Osteoblast (primary cell): ENCODE measurements around the gene RAB31. TPM values are rescaled to one million over a fixed set of nuclear protein-coding genes. Genes with fewer than 3 reads are reported as not detected.

Source experiments
- DNase-seq: peaks from one replicate; pipeline ENCODE4 v3.0.0; 2011; ENCODE audit warnings: low spot score, mixed read lengths; ENCODE audit not compliant: insufficient read length; ENCODE audit errors: missing footprints
- H2AFZ ChIP-seq: 2 replicates; pipeline ENCODE4 v1.6.0; 2011; ENCODE audit warnings: mild to moderate bottlenecking, low read length
- H3K27ac ChIP-seq: 2 replicates; pipeline ENCODE4 v1.5.1; 2011; ENCODE audit warnings: mild to moderate bottlenecking, low read depth, low read length, moderate library complexity
- H3K27me3 ChIP-seq: 2 replicates; pipeline ENCODE4 v1.6.0; 2012; ENCODE audit warnings: mild to moderate bottlenecking, control low read depth, inconsistent platforms, low read length, moderate library complexity; ENCODE audit not compliant: insufficient read depth
- H3K36me3 ChIP-seq: 2 replicates; pipeline ENCODE4 v1.5.1; 2011; ENCODE audit warnings: mild to moderate bottlenecking, low read length, control low read depth, moderate library complexity; ENCODE audit not compliant: insufficient read depth
- H3K4me1 ChIP-seq: 2 replicates; pipeline ENCODE4 v1.5.1; 2011; ENCODE audit warnings: mild to moderate bottlenecking, low read length, control low read depth, moderate library complexity; ENCODE audit not compliant: insufficient read depth
- H3K4me2 ChIP-seq: 2 replicates; pipeline ENCODE4 v1.6.0; 2011; ENCODE audit warnings: mild to moderate bottlenecking, low read length; ENCODE audit not compliant: insufficient read depth
- H3K4me3 ChIP-seq: fragments of 200-600 bp; sonication (generic); 3 replicates; pipeline ENCODE4 v1.5.1; 2012; ENCODE audit warnings: mild to moderate bottlenecking, low read length, inconsistent platforms; ENCODE audit not compliant: insufficient read depth
- H3K79me2 ChIP-seq: 2 replicates; pipeline ENCODE4 v1.6.0; 2012; ENCODE audit warnings: mild to moderate bottlenecking, low read length, control low read depth, inconsistent platforms; ENCODE audit not compliant: insufficient read depth
- H3K9me3 ChIP-seq: 2 replicates; pipeline ENCODE4 v1.5.1; 2011; ENCODE audit warnings: low read depth, low read length, control low read depth
- H4K20me1 ChIP-seq: 2 replicates; pipeline ENCODE4 v1.6.0; 2012; ENCODE audit warnings: mild to moderate bottlenecking, low read length, control low read depth; ENCODE audit not compliant: insufficient read depth
- CTCF ChIP-seq: IDR thresholded peaks from 2 replicates; pipeline ENCODE4 v1.5.1; 2011; ENCODE audit warnings: mild to moderate bottlenecking, low read depth, low read length, moderate library complexity; ENCODE audit errors: extremely low read depth
- total RNA-seq: library from RNA; depleted of rRNA; stranded (reverse); fragments of >200 nt; gene quantifications from 2 replicates; pipeline ENCODE4 v1.2.3, GENCODE V29; 2012

Gene RAB31
- total RNA-seq, 1 donor, result 120 TPM

- Histone ChIP-seq H3K9me3 (no peaks in the 10 kb centered on the region), H3K36me3 (no peaks in the 10 kb centered on the region), H3K4me3 (no peak overlapping the region), H3K4me1 (peaks cover 28% of the 10 kb centered on the region), H2AFZ (no peak overlapping the region), H4K20me1 (no peaks in the 10 kb centered on the region), H3K27ac (peak overlapping the region; percentile 48), H3K79me2 (peaks cover 21% of the 10 kb centered on the region), H3K4me2 (peak overlapping the region; percentile 21), H3K27me3 (no peaks in the 10 kb centered on the region)
- no peak for TF ChIP-seq CTCF
- no peak for DNase-seq
These were observed 95.1 kb downstream of the RAB31 start for GRCh38 chr18:9803063-9803697.

DNA sequence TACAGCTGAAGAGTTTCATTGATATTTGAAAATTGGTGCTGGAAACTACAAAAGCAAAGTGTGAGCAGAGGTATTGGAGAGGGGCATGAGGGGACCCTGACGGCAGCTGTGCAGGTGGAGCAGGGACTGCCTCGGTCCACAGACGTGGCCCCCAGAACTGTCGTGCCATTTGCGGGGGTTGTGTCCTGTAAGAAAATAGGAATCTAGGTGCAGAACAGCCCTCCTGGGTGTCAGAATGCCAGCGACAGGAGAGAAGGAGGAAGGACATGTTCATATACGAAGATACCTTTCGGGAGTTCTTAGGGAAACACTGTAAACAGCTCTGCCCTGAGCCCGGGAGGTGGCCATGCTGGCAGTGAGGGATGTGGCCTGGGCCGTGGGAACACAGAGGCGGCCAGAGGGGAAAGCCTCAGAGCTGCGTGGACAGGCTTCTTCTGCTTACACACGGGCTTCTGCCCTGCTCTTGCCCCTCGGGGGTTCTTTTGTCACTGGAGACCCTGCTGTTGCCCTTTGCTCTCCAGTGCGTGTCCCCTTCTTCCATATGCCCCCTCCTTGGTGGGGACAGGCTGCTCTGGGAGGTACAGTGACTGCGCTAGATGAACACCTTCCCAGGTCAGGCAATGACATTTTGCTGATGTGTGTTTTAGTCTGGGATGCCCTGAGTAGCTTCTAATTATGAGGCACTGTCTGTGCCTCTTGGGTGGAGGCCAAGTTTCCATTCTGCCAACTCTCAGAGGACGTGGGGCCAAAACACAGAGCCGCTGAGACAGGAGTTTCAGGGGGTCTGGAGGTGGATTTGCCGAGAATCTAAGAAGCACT, 95.8 kb downstream of the RAB31 start:
- no peaks in the 10 kb centered on the region for H3K9me3 ChIP-seq
- DNase-seq, result no peak
- TF ChIP-seq CTCF, result no peak
- peaks cover 36% of the 10 kb centered on the region for H3K4me1 ChIP-seq
- no peaks in the 10 kb centered on the region for H4K20me1 ChIP-seq
- peak overlapping the region; percentile 48 for H3K27ac ChIP-seq
- H3K4me3 ChIP-seq, result no peak overlapping the region
- H3K4me2 ChIP-seq, result no peak overlapping the region
- no peaks in the 10 kb centered on the region for H3K36me3 ChIP-seq
- no peak overlapping the region for H2AFZ ChIP-seq
- peaks cover 23% of the 10 kb centered on the region for H3K79me2 ChIP-seq
- H3K27me3 ChIP-seq, result no peaks in the 10 kb centered on the region

GRCh38 chr18:9804517-9805104, 96.5 kb downstream of the RAB31 start:
- DNase-seq, result no peak
- Histone ChIP-seq H3K27me3 (no peaks in the 10 kb centered on the region), H2AFZ (no peak overlapping the region), H3K4me1 (peaks cover 38% of the 10 kb centered on the region), H3K4me3 (no peak overlapping the region), H3K27ac (no peak overlapping the region), H3K36me3 (no peaks in the 10 kb centered on the region), H4K20me1 (no peaks in the 10 kb centered on the region), H3K4me2 (no peak overlapping the region), H3K9me3 (no peaks in the 10 kb centered on the region), H3K79me2 (peaks cover 24% of the 10 kb centered on the region)
- TF ChIP-seq CTCF, result no peak

- H3K27ac ChIP-seq, result no peak overlapping the region
- no peak overlapping the region for H3K4me2 ChIP-seq
- DNase-seq, result no peak
- no peaks in the 10 kb centered on the region for H3K36me3 ChIP-seq
- no peaks in the 10 kb centered on the region for H3K9me3 ChIP-seq
- peaks cover 15% of the 10 kb centered on the region for H3K79me2 ChIP-seq
- H3K4me3 ChIP-seq, result no peak overlapping the region
- no peaks in the 10 kb centered on the region for H4K20me1 ChIP-seq
- H3K27me3 ChIP-seq, result no peaks in the 10 kb centered on the region
- no peak overlapping the region for H2AFZ ChIP-seq
- no peak for TF ChIP-seq CTCF
- peaks cover 44% of the 10 kb centered on the region for H3K4me1 ChIP-seq
These were observed 98.8 kb downstream of the RAB31 start for GRCh38 chr18:9806905-9807304.
